Measurements from ENCODE around the gene ADAM12.

ADAM12 gene

GRCh38 chr10:126334272-126334671 is 54.0 kb downstream of the ADAM12 start:
- DNase-seq (ENCODE audit: extremely low spot score, insufficient read length, low read depth) (no peak), FAIRE-seq (no peak)

GRCh38 chr10:126332576-126332975 is 55.7 kb downstream of the ADAM12 start:
- no peak for FAIRE-seq
- DNase-seq (ENCODE audit: extremely low spot score, insufficient read length, low read depth), result no peak

- DNase-seq (ENCODE audit: extremely low spot score, insufficient read length, low read depth), result no peak
- no peak for FAIRE-seq
These were observed 57.2 kb downstream of the ADAM12 start for GRCh38 chr10:126331101-126331500.

GRCh38 chr10:126324826-126325225 is 63.5 kb downstream of the ADAM12 start:
- FAIRE-seq, result no peak
- DNase-seq (ENCODE audit: extremely low spot score, insufficient read length, low read depth), result no peak

- no peak for FAIRE-seq
These were observed 66.8 kb downstream of the ADAM12 start for GRCh38 chr10:126321440-126321839.

GRCh38 chr10:126317751-126318150 is 70.5 kb downstream of the ADAM12 start:
- FAIRE-seq, result no peak
- no peak for DNase-seq (ENCODE audit: extremely low spot score, insufficient read length, low read depth)

More at GRCh38 chr10:126321440-126321839, 66.8 kb downstream of the ADAM12 start:
- no peak for DNase-seq (ENCODE audit: extremely low spot score, insufficient read length, low read depth)

- FAIRE-seq (no peak), DNase-seq (ENCODE audit: extremely low spot score, insufficient read length, low read depth) (no peak)
These were observed 72.6 kb downstream of the ADAM12 start for GRCh38 chr10:126315494-126316177.

- FAIRE-seq (no peak), DNase-seq (ENCODE audit: extremely low spot score, insufficient read length, low read depth) (no peak)
These were observed 73.3 kb downstream of the ADAM12 start for GRCh38 chr10:126314863-126315493.

GRCh38 chr10:126312167-126312566 is 76.1 kb downstream of the ADAM12 start:
- DNase-seq (ENCODE audit: extremely low spot score, insufficient read length, low read depth), result no peak

GRCh38 chr10:126309228-126309883 is 78.9 kb downstream of the ADAM12 start:
- no peak for FAIRE-seq

More at GRCh38 chr10:126312167-126312566, 76.1 kb downstream of the ADAM12 start:
- FAIRE-seq, result no peak

GRCh38 chr10:126302826-126303665 is 85.2 kb downstream of the ADAM12 start:
- DNase-seq (ENCODE audit: extremely low spot score, insufficient read length, low read depth), result no peak
- no peak for FAIRE-seq

More at GRCh38 chr10:126309228-126309883, 78.9 kb downstream of the ADAM12 start:
- no peak for DNase-seq (ENCODE audit: extremely low spot score, insufficient read length, low read depth)

- no peak for DNase-seq (ENCODE audit: extremely low spot score, insufficient read length, low read depth)
- FAIRE-seq, result no peak
These were observed 85.9 kb downstream of the ADAM12 start for GRCh38 chr10:126302476-126302756.

- FAIRE-seq, result no peak
- DNase-seq (ENCODE audit: extremely low spot score, insufficient read length, low read depth), result no peak
These were observed 86.4 kb downstream of the ADAM12 start for GRCh38 chr10:126301701-126302475.

- FAIRE-seq (no peak), DNase-seq (ENCODE audit: extremely low spot score, insufficient read length, low read depth) (no peak)
These were observed 93.8 kb downstream of the ADAM12 start for GRCh38 chr10:126294451-126294850.

- FAIRE-seq, result no peak
- no peak for DNase-seq (ENCODE audit: extremely low spot score, insufficient read length, low read depth)
These were observed 98.0 kb downstream of the ADAM12 start for GRCh38 chr10:126290232-126290631.

- FAIRE-seq (no peak), DNase-seq (ENCODE audit: extremely low spot score, insufficient read length, low read depth) (no peak)
These were observed 99.5 kb downstream of the ADAM12 start for GRCh38 chr10:126288547-126289493.

GRCh38 chr10:126286256-126286780 is 102.0 kb downstream of the ADAM12 start:
- FAIRE-seq (no peak), DNase-seq (ENCODE audit: extremely low spot score, insufficient read length, low read depth) (no peak)

GRCh38 chr10:126283307-126283706 is 105.0 kb downstream of the ADAM12 start:
- DNase-seq (ENCODE audit: extremely low spot score, insufficient read length, low read depth) (no peak), FAIRE-seq (no peak)

All from GM18507 (cell line).